CD4-positive, alpha-beta T cell treated with Interleukin-4 for 1 hour (primary cell): Measurements from ENCODE around the gene RIPOR3.
"Not testable (repeated sequence)": the region's sequence is repeated elsewhere in the genome, so short reads cannot be mapped to it uniquely, and the experiment has no call there.

ENCODE experiments used
- DNase-seq, 2 donors: peaks; one replicate each; pipeline ENCODE4 v3.0.0-alpha.2; 2020 to 2022

Gene RIPOR3

DNA sequence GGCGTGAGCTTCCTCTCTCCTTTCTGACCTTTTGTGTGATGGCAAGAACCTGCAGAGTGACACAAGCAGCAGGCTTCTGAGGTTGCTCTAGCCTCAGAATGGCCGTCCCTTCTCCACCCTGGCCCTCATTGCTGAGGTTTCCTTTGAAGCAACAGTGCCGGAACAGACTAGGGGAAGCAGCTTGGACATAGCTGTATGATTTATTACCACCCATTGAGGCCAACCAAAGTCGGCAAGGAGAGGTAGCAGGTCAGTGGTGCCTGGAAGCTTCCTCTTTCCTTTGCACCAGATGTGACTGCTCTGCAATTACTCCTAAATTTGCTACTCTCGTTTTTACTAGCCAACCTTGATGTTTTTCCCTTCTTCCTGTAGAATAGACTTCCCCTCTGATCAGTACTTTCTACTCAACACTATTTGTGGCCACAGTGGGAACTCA, 149.7 kb downstream of the RIPOR3 start:
- peak in 1 of 2 donors; percentile 23 for DNase-seq

GRCh38 chr20:50540620-50541605, 150.4 kb downstream of the RIPOR3 start:
- no peak for DNase-seq

GRCh38 chr20:50539798-50540197, 151.5 kb downstream of the RIPOR3 start:
- not testable (repeated sequence) for DNase-seq

DNA sequence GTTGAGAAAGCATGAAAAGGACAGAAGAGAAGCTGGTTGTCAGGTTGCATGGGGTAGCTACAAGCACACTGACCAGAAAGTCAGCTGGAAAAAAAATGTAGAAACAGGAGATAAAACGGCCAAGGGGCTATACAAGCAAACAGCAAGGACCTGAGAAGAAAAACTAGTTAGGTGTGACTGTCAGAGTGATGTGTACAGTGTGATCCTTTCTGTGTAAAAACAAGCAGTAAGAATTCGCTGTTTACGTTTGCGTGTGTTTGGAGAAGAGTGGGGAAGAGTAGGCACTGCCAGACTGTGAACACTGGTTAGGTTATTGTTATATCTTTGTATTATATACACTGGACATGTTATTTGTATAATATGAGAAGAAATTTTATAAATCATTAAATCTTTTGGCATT, 153.1 kb downstream of the RIPOR3 start:
- no peak for DNase-seq

GRCh38 chr20:50537546-50538201, 153.7 kb downstream of the RIPOR3 start:
- DNase-seq, result no peak

- DNase-seq, result no peak
Measured at GRCh38 chr20:50536333-50536732, 155.0 kb downstream of the RIPOR3 start.
